HG02943 (cell line): ENCODE data around the gene CTSF.
"Not testable (repeated sequence)": the region's sequence is repeated elsewhere in the genome, so short reads cannot be mapped to it uniquely, and the experiment has no call there.

ENCODE experiments used
- ATAC-seq: cut with Tn5 transposase; IDR thresholded peaks from one replicate; pipeline ENCODE4 v1.9.1; 2021; ENCODE audit warnings: mild to moderate bottlenecking, low read depth, moderate library complexity; ENCODE audit not compliant: unreplicated experiment

The CTSF gene

GRCh38 chr11:66589996-66590675 lies 21.7 kb upstream of the CTSF start:
- no peak for ATAC-seq

DNA sequence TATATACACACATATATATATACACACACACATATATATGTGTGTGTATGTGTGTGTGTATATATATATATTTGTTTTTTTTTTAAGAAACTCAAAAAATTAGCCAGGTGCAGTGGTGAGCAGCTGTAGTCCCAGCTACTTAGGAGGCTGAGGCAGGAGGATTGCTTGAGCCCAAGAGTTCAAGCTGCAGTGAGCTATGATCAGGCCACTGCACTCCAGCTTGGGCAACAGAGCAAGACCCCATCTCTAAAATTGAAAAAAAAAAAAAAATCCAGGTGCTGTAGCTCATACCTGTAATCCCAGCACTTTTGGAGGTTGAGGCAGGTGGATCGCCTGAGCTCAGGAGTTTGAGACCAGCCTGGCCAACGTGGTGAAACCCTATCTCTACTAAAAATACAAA lies 20.9 kb upstream of the CTSF start:
- ATAC-seq: not testable (repeated sequence)

- no peak for ATAC-seq
These were observed 17.7 kb upstream of the CTSF start for GRCh38 chr11:66586136-66586535.

DNA sequence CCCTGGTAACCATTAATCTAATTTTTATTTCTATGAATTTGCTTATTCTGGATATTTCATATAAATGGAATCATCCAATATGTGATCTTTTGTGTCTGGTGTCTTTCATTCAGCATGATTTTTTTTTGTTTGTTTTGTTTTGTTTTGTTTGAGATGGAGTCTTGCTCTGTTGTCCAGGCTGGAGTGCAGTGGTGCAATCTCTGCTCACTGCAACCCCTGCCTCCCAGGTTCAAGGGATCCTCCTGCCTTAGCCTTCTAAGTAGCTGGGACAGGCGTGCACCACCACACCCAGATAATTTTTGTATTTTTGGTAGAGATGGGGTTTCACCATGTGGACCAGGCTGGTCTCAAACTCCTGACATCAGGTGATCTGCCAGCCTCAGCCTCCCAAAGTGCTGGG lies 17.0 kb upstream of the CTSF start:
- not testable (repeated sequence) for ATAC-seq

DNA sequence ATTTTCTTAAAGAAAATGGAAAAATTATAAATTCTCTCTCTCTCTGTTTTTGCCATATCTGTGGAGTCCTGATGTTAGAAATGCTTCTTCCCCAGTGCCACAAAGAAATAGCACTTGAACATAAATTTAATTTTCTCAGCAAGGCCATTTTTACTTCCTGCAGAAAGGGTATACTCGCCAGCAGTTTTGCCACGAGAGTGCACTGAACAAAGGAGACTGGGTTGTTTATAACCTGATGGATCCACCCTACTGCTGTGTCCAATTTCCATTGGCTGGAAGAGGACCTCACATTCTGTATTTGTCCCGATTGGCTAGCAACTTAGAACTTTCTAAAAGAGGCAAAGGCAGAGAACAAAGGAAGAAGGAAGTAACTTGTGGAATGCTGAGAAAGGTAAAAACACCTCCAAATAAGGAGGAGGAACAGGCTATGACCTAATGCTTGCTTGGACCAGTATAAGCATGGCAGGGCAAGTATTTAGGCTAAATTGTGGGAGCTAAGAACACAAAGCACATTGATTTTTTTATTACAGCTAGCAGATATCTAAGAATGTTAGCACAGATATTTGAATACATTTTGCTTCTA lies 14.2 kb upstream of the CTSF start:
- ATAC-seq: not testable (repeated sequence)

DNA sequence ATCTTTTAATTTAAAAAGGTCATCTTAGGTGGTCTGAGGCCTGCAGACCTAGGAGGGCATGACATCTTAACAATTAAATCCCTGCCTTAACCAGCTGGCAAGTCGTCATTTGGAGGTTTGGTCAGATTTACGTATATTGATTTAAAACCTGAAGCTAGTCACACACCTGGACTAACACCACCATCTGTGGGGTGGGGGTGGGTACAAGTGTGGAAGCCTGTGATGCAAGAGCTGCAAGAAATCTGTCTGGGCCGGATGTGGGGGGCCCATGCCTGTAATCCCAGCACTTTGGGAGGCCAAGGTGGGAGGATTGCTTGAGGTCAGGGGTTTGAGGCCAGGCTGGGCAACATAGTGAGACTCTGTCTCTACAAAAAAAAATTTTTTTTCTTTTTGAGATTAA lies 12.9 kb upstream of the CTSF start:
- ATAC-seq: no peak

DNA sequence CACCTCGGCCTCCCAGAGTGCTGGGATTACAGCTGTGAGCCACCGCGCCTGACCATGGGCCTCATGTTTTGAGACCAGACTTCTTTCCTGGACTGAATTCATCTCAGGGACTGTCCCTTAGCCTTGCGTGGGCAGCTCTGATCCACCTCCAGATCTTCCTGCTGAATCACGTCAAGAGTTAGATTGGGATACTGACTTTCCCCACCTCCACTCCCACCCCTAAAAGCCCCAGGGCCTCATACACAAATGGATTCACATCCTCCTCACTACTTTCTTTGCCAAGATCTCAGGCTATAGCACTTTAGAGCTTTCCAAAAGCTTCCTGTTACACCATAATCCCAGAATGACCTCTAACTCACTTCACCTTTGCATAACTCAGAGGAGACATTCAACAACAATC lies 12.4 kb upstream of the CTSF start:
- ATAC-seq: no peak

DNA sequence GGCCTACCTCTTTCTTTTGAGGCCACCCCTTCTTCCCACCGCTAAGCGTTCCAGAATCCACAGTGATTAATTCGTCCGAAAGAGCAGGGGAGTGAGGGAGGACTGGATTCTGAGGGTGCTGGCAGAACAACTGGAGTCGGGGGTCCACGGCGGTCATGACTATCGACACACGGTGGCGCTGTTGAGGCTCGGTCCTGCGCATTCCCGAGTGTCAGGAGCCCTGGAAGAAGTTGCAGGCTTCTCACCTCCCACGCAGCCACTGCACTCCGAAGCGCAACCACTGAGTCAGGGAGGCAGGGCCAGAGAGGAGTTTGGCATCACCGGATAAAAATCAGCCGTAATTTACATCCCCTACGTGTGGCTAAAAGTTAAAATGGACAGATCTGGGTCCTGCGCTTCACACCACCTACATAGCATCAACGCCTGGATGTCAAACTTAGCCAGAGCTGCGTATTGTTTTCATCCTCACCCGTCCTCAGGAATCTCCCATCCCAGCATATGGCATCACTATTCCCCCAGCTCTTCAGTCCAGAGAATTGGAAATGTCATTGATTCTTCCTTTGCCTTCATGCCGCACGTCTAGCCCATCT lies 10.7 kb upstream of the CTSF start:
- no peak for ATAC-seq

- ATAC-seq: no peak
These were observed 2.4 kb upstream of the CTSF start for GRCh38 chr11:66570850-66571180.

- no peak for ATAC-seq
These were observed 1.9 kb upstream of the CTSF start for GRCh38 chr11:66570079-66570849.

DNA sequence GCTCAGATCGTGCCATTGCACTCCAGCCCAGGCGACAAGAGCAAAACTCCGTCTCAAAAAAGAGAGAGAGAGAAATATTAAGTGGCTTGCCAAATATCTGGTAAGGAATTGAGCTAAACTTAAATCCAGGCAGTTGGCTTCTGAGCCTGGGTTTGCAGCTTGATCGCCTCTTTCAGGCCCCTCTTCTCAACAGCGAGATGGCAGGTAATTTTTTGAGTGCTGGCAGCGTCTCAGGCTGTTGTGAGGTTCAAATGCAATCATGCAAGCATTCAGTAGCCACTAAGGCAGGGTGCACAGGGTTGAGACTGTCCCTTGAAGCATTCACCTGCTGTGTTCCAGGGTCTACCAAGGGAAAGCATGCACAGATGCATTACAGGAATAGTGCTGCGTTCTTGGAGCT lies 670 bp upstream of the CTSF start:
- no peak for ATAC-seq

DNA sequence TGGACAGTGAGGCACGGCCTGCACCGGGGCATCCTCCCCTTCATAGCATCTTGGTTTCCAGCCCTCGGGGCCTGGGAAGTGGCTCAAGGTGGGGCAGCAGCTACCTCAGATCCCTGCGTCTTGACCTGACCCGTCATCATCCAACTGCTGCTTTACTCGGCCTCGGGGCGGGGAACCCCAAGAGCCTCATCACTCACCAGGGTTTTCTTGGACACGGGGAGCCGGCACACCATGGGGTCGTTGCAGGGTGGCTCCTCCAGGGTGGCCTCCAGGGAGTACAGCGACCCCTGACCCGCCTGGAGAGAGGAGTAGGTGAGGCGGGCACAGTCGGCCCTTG lies 651 bp downstream of the CTSF start:
- ATAC-seq: no peak

DNA sequence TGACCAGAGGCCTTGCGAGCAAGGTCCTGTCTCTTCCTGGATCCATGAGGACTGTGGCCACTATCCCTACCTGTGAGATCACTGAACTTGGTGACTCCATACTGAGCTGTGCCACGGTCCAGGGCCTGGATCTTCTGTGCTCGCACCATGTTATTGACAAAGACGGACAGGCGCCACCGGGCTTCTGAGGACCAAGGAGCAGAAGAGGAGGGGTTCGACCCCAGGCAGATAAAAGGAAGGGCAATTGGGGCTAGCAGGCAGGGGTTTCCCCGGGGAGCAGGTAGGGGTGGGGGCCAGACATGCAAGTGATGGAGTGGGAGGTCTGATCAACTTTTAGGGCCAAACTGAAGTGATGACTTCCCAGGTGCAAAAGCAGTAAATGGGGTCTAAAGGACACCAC lies 2.2 kb downstream of the CTSF start:
- ATAC-seq: no peak

DNA sequence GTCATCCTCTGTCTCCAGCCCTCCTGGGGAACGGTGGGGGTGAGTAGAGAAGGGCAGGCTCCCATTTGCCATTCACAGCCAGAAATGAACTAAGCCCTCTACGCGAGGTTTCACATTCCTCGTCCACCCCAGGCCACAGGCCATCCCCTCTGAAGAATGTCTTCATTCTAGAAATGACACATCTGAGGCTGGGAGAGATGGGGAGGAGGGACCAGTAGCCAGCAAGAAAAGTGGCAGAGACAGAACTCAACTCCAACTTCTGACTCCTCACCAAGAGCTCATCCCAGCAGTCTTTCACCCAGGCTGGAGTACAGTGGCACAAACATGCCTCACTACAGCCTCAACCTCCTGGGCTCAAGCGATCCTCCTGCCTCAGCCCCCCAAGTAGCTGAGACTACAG lies 3.4 kb downstream of the CTSF start:
- ATAC-seq: no peak

DNA sequence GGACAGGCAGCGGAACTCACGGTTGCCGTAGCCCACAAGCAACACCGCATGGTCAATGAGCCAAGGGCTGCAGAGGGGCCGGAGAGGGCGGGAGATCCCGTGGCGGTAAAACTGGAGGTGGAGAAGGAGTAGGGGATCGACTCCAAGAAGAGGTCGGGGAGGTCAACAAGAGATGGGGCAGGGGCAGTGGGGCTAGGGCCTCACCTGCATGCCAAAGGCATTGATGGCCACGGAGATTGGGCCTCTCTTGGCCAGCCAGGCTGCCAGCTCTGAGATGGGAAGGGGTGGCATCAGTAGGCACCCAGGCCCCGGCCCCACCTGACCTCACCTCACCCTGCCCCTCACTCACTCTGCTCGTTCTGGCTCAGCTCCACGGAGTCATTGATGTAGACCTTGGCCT lies 3.9 kb downstream of the CTSF start:
- ATAC-seq: no peak

DNA sequence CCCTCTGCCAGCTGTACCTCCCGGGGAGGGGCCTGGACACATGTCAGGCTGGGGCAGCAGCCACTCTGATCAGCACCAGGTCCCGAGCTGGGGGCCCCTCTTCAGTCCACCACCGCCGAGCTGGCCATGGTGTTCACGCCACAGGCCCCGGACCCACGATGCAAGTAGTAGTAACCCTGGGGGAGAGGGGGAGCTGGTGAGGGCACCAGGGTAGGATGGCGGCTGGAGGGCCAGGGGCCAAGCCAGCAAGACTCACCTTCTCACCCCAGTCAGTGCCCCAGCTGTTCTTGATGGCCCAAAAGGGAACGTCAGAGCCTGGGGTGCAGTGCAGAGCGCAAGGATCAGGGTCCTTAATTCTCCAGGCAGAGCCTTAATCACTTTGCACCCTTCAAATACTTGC lies 4.6 kb downstream of the CTSF start:
- ATAC-seq: no peak

GRCh38 chr11:66562907-66563583 lies 5.4 kb downstream of the CTSF start:
- no peak for ATAC-seq

GRCh38 chr11:66562275-66562674 lies 6.1 kb downstream of the CTSF start:
- no peak for ATAC-seq

DNA sequence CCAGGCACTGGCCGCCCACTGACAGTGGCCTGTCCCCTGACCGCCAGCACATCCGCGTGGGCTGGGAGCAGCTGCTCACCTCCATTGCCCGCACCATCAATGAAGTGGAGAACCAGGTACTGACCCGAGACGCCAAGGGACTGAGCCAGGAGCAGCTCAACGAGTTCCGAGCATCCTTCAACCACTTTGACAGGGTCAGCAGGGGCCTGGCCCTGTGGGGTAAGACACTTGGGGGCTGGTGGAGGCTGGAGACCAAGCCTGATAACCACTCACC lies 6.5 kb downstream of the CTSF start:
- no peak for ATAC-seq

- ATAC-seq: no peak
These were observed 7.0 kb downstream of the CTSF start for GRCh38 chr11:66561178-66561974.
